B cell (primary cell): ENCODE measurements around the gene PEPD. TPM values are rescaled to one million over a fixed set of nuclear protein-coding genes. Genes with fewer than 3 reads are reported as not detected.

Source experiments
- ATAC-seq: fragments of 200-7000 bp; cut with Tn5 transposase; one replicate; pipeline ENCODE4 v1.10.0; 2021; ENCODE audit warnings: low read depth, mild to moderate bottlenecking, moderate number of reproducible peaks, moderate library complexity
- CTCF ChIA-PET: fragments of 350-600 bp; sonication (Branson Sonifier 250); formaldehyde crosslinking; loops from one replicate; lab custom pipeline; 2021; ENCODE audit warnings: antibody characterized with exemption, inconsistent platforms; lab: Charles Lee
- POLR2A ChIA-PET: fragments of 350-600 bp; sonication (Branson Sonifier 250); formaldehyde crosslinking; loops from one replicate; lab custom pipeline; 2021; ENCODE audit warnings: antibody characterized with exemption; lab: Charles Lee
- DNase-seq: peaks from one replicate; pipeline ENCODE4 v3.0.0; 2013
- H2AFZ ChIP-seq: 2 replicates; pipeline ENCODE4 v1.6.1; 2012; ENCODE audit warnings: mild to moderate bottlenecking, low read depth, low read length; ENCODE audit not compliant: insufficient read depth, poor library complexity, severe bottlenecking
- H3K27ac ChIP-seq, 2 donors: 1 replicate in 1 of 2; 2 replicates in 1 of 2; pipeline ENCODE4 v1.5.1; 2012 to 2013; ENCODE audit warnings: low read length in 2 of 2, mild to moderate bottlenecking in 2 of 2, moderate library complexity in 1 of 2
- H3K27me3 ChIP-seq, 4 experiments: fragments of 200-600 bp in 1 of 4; sonication (generic) in 1 of 4; replicated peaks in 1 of 4; 1 replicate in 2 of 4; 2 replicates in 2 of 4; pipeline versions ENCODE4 v1.6.1 to v1.7.0; 2013 to 2016; ENCODE audit warnings: low read length in 3 of 4, mild to moderate bottlenecking in 2 of 4, mixed read lengths in 1 of 4, moderate library complexity in 1 of 4; ENCODE audit not compliant: insufficient read depth in 4 of 4, control insufficient read depth in 3 of 4; ENCODE audit errors: control extremely low read depth in 1 of 4
- H3K36me3 ChIP-seq, 2 experiments: replicated peaks in 1 of 2; 1 replicate in 1 of 2; 2 replicates in 1 of 2; pipeline versions ENCODE4 v1.6.1 to v1.7.1; 2013; ENCODE audit warnings: low read length in 1 of 2; ENCODE audit not compliant: insufficient read depth in 2 of 2, control insufficient read depth in 1 of 2; ENCODE audit errors: control extremely low read depth in 1 of 2, extremely low read depth in 1 of 2
- H3K4me1 ChIP-seq, 2 donors: fragments of 200-600 bp in 1 of 2; sonication (generic) in 1 of 2; 1 replicate in 1 of 2; 2 replicates in 1 of 2; pipeline versions ENCODE4 v1.5.1 to v1.6.1; 2013 to 2017; ENCODE audit warnings: low read length in 2 of 2; ENCODE audit not compliant: control insufficient read depth in 2 of 2, insufficient read depth in 2 of 2
- H3K4me2 ChIP-seq: replicated peaks from 2 replicates; pipeline ENCODE3; 2012; ENCODE audit warnings: mild to moderate bottlenecking, low read depth, low read length; ENCODE audit not compliant: poor library complexity, severe bottlenecking
- H3K4me3 ChIP-seq, 5 experiments: fragments of 200-600 bp in 1 of 5; sonication (generic) in 1 of 5; 1 replicate in 3 of 5; 2 replicates in 2 of 5; pipeline versions ENCODE4 v1.5.1 to v1.7.0; 2011 to 2016; ENCODE audit warnings: low read length in 4 of 5, mild to moderate bottlenecking in 4 of 5, low read depth in 2 of 5, control low read depth in 1 of 5, moderate library complexity in 1 of 5; ENCODE audit not compliant: insufficient read depth in 1 of 5; ENCODE audit errors: control extremely low read depth in 1 of 5, extremely low read depth in 1 of 5
- H3K79me2 ChIP-seq: fragments of 200-600 bp; sonication (generic); one replicate; pipeline ENCODE4 v1.6.0; 2016; ENCODE audit warnings: low read length; ENCODE audit not compliant: control insufficient read depth, insufficient read depth
- H3K9ac ChIP-seq: fragments of 200-600 bp; sonication (generic); 2 replicates; pipeline ENCODE4 v1.6.1; 2017; ENCODE audit warnings: mild to moderate bottlenecking, low read length, moderate library complexity
- H3K9me3 ChIP-seq, 3 donors: one replicate each; pipeline versions ENCODE4 v1.6.1 to v1.7.1; 2013; ENCODE audit warnings: low read length in 2 of 3; ENCODE audit not compliant: control insufficient read depth in 2 of 3, insufficient read depth in 1 of 3; ENCODE audit errors: control extremely low read depth in 1 of 3
- H4K20me1 ChIP-seq: 2 replicates; pipeline ENCODE4 v1.6.0; 2012; ENCODE audit warnings: mild to moderate bottlenecking, low read length; ENCODE audit not compliant: insufficient read depth, control insufficient read depth, poor library complexity, severe bottlenecking
- H3K27ac Mint-ChIP-seq: one replicate; pipeline ENCODE4 v1.8.0; 2021; ENCODE audit warnings: mixed read lengths
- H3K27me3 Mint-ChIP-seq: one replicate; pipeline ENCODE4 v1.8.0; 2021; ENCODE audit warnings: mixed read lengths
- H3K4me1 Mint-ChIP-seq: one replicate; pipeline ENCODE4 v1.8.0; 2021; ENCODE audit warnings: mixed read lengths
- H3K4me3 Mint-ChIP-seq: one replicate; pipeline ENCODE4 v1.8.0; 2021; ENCODE audit warnings: mixed read lengths
- H3K9me3 Mint-ChIP-seq: one replicate; pipeline ENCODE4 v1.8.0; 2022; ENCODE audit warnings: mixed read lengths; ENCODE audit not compliant: insufficient read depth
- EZH2 ChIP-seq: IDR thresholded peaks from 2 replicates; pipeline ENCODE4 v1.6.1; 2012; ENCODE audit warnings: borderline replicate concordance, low read depth, mild to moderate bottlenecking, moderate library complexity, low read length; ENCODE audit not compliant: insufficient read depth, poor library complexity, severe bottlenecking
- WGBS: methylation state at CpG from one replicate; pipeline ENCODE4 v1.1.5; 2013; ENCODE audit warnings: missing lambda C conversion rate; ENCODE audit not compliant: insufficient coverage; 5-methylcytosine and 5-hydroxymethylcytosine counted together
- intact Hi-C: fragments of 100-400 bp; cut with micrococcal nuclease; formaldehyde crosslinking; loops from one replicate; pipeline ENCODE4 v1.10.0; 2022
- polyA plus RNA-seq: library from polyadenylated mRNA; depleted of rRNA; stranded (reverse); fragments of >200 nt; gene quantifications from 2 replicates; pipeline ENCODE4 v1.2.3, GENCODE V29; 2012
- total RNA-seq, 2 donors: library from RNA; stranded (reverse); fragments of 120-200 nt in 1 of 2; gene quantifications; 1 replicate in 1 of 2; 2 replicates in 1 of 2; pipeline versions ENCODE4 v1.2.3 to v1.2.4, GENCODE V29; 2013 to 2022
- TF ChIP-seq, protein P1 (sequence below): fragments of 200-600 bp; IDR thresholded peaks from one replicate; pipeline ENCODE4 v1.8.0; 2022; ENCODE audit warnings: antibody characterized with exemption, mild to moderate bottlenecking

Gene PEPD
- total and polyA plus RNA-seq, 2 donors (not counting 1 experiment from before 2014, with no cell fraction given) = 36.4 to 42.7 TPM

DNA sequence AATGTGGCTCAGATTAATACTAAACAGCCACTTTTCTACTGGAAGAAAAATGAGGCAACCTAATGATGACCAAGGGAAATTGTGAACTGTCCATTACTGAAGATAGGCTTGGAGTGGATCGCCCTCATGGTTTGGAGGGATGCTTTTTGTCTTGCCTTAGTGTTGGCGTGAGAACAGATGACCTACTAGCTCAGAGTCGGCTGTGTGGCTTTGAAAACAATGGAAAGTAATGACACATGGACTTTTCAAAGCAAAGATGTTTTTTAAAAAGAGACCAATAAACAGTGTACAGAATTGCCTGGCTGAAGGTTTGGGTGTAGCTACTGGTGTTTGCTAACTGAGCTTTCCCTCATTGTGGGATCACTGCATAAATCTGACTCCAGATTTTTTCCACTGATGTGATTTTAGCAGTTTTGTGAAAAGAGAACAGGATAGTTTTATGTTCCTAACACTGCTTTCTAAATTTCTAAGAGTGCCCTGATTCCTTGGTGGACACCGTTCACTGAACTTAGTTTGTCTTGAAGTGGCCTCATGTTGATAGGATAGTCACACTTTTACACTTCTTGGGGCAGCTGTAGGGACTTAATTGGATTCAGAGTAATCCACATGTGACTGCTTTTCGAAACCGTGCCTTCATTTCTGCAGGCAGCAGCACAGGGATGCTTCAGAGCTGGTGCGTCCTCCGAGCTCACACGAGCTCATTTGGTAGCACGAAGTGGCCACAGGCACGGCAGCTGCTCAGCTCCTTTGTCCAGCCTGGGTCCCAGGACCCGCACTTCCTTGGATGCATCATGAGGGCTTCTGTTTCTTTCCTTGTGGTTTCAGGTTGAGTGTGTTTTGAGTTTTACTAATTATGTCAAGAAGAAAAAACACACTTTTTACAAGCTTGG, 143.8 kb downstream of the PEPD start:
- Histone ChIP-seq H3K27me3 (no peaks in the 10 kb centered on the region), H3K27ac (no peak overlapping the region), H3K4me1 (peaks cover 15 to 16% of the 10 kb centered on the region in 2 donors), H2AFZ (no peak overlapping the region), H3K79me2 (peaks cover 79% of the 10 kb centered on the region), H3K9me3 (no peaks in the 10 kb centered on the region), H3K36me3 (peaks cover 0 to 11% of the 10 kb centered on the region in 2 experiments), H3K9ac (no peak overlapping the region), H4K20me1 (peaks cover 76% of the 10 kb centered on the region), H3K4me3 (no peak overlapping the region), H3K4me2 (no peak overlapping the region)
- ChIA-PET CTCF (interaction anchor here (1.0 to 1.1 kb wide), 3 partner anchors 28 to 38 kb away, joined by 3 read pairs; no protein-coding TSS in a partner anchor), POLR2A (no interaction called here)
- H3K27me3 Mint-ChIP-seq = no peaks in the 10 kb centered on the region
- no peak for DNase-seq
- TF ChIP-seq, protein P1, sequence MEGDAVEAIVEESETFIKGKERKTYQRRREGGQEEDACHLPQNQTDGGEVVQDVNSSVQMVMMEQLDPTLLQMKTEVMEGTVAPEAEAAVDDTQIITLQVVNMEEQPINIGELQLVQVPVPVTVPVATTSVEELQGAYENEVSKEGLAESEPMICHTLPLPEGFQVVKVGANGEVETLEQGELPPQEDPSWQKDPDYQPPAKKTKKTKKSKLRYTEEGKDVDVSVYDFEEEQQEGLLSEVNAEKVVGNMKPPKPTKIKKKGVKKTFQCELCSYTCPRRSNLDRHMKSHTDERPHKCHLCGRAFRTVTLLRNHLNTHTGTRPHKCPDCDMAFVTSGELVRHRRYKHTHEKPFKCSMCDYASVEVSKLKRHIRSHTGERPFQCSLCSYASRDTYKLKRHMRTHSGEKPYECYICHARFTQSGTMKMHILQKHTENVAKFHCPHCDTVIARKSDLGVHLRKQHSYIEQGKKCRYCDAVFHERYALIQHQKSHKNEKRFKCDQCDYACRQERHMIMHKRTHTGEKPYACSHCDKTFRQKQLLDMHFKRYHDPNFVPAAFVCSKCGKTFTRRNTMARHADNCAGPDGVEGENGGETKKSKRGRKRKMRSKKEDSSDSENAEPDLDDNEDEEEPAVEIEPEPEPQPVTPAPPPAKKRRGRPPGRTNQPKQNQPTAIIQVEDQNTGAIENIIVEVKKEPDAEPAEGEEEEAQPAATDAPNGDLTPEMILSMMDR = no peak
- no peak for TF ChIP-seq EZH2
- intact Hi-C loops = no loop called here
- H3K4me1 Mint-ChIP-seq = peaks cover 49% of the 10 kb centered on the region
- H3K9me3 Mint-ChIP-seq = no peaks in the 10 kb centered on the region
- no peak for ATAC-seq
- 97% methylated on average over 9 of the region's 12 CpGs for WGBS
- H3K27ac Mint-ChIP-seq = no peak overlapping the region
- no peak overlapping the region for H3K4me3 Mint-ChIP-seq
